ENCODE results near the gene PXMP2. TPM values are rescaled to one million over a fixed set of nuclear protein-coding genes. Genes with fewer than 3 reads are reported as not detected.

Gene PXMP2
- total RNA-seq, 1 donor from 2014 or later = 9.0 TPM

DNA sequence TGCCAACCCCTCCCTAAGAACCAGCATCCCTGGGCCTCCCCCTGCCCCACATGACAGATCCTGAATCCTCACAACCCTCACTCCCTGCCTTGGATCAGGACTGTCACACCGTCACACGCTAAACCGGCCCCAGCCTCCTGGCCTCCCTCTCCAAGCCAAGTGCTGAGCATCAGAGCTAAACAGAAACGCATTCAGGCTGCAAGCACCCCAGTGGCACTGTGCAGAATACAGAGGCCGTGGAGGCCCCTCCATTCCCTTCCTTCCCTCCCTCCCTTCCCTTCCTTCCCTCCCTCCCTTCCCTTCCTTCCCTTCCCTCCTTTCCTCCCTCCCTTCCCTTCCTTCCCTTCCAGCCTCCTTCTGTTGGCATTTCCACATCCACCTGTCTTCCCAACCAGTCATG lies 12.8 kb upstream of the PXMP2 start:
- Mint-ChIP-seq H3K4me3 (ENCODE audit: unreplicated experiment) (no peak overlapping the region), H3K27me3 (ENCODE audit: low read depth, unreplicated experiment) (peaks cover 8% of the 10 kb centered on the region), H3K9me3 (ENCODE audit: unreplicated experiment) (peaks cover 3% of the 10 kb centered on the region), H3K27ac (ENCODE audit: unreplicated experiment) (no peak overlapping the region), H3K4me1 (ENCODE audit: low read depth, unreplicated experiment) (no peaks in the 10 kb centered on the region), H3K36me3 (ENCODE audit: low read depth, unreplicated experiment) (peaks cover 31% of the 10 kb centered on the region)
- H3K36me3 ChIP-seq (ENCODE audit: insufficient read depth, low read length) = peaks cover 30% of the 10 kb centered on the region
- TF ChIP-seq EZH2 (IDR thresholded peaks at IDR 0.05; ENCODE audit: insufficient read depth, low read length) (no peak), CTCF (IDR thresholded peaks at IDR 0.05; ENCODE audit: insufficient read depth, low read depth, low read length) (no peak)
- no peak overlapping the region for H3K4me3 ChIP-seq (ENCODE audit: insufficient read depth, low read depth, low read length)
- FAIRE-seq (no peak), DNase-seq (ENCODE audit: low read depth) (no peak)
- no peaks in the 10 kb centered on the region for H3K4me1 ChIP-seq (ENCODE audit: insufficient read depth, low read length)
- no peaks in the 10 kb centered on the region for H4K20me1 ChIP-seq (ENCODE audit: insufficient read depth, low read length)
- H2AFZ ChIP-seq (ENCODE audit: low read depth, low read length) = no peak overlapping the region
- H3K79me2 ChIP-seq (ENCODE audit: insufficient read depth, low read length) = peaks cover 7% of the 10 kb centered on the region
- no peaks in the 10 kb centered on the region for H3K9me3 ChIP-seq (ENCODE audit: insufficient read depth, low read depth, low read length)
- H3K4me2 ChIP-seq (ENCODE audit: low read length) = no peak overlapping the region
- no peak overlapping the region for H3K9ac ChIP-seq (ENCODE audit: low read length)
- no peaks in the 10 kb centered on the region for H3K27me3 ChIP-seq (ENCODE audit: insufficient read depth, low read length)
- no peak overlapping the region for H3K27ac ChIP-seq (ENCODE audit: low read depth, low read length)

GRCh38 chr12:132675757-132676432 lies 11.5 kb upstream of the PXMP2 start:
- no peak overlapping the region for H3K27ac ChIP-seq (ENCODE audit: low read depth, low read length)
- H4K20me1 ChIP-seq (ENCODE audit: insufficient read depth, low read length) = no peaks in the 10 kb centered on the region
- no peak for FAIRE-seq
- no peaks in the 10 kb centered on the region for H3K27me3 ChIP-seq (ENCODE audit: insufficient read depth, low read length)
- peaks cover 20% of the 10 kb centered on the region for H3K79me2 ChIP-seq (ENCODE audit: insufficient read depth, low read length)
- Mint-ChIP-seq H3K9me3 (ENCODE audit: unreplicated experiment) (peaks cover 3% of the 10 kb centered on the region), H3K27ac (ENCODE audit: unreplicated experiment) (no peak overlapping the region), H3K4me1 (ENCODE audit: low read depth, unreplicated experiment) (no peaks in the 10 kb centered on the region), H3K36me3 (ENCODE audit: low read depth, unreplicated experiment) (peaks cover 38% of the 10 kb centered on the region), H3K4me3 (ENCODE audit: unreplicated experiment) (no peak overlapping the region), H3K27me3 (ENCODE audit: low read depth, unreplicated experiment) (peaks cover 10% of the 10 kb centered on the region)
- no peak overlapping the region for H3K9ac ChIP-seq (ENCODE audit: low read length)
- H2AFZ ChIP-seq (ENCODE audit: low read depth, low read length) = no peak overlapping the region
- H3K36me3 ChIP-seq (ENCODE audit: insufficient read depth, low read length) = peaks cover 30% of the 10 kb centered on the region
- no peaks in the 10 kb centered on the region for H3K9me3 ChIP-seq (ENCODE audit: insufficient read depth, low read depth, low read length)
- DNase-seq (ENCODE audit: low read depth) = no peak
- no peak overlapping the region for H3K4me3 ChIP-seq (ENCODE audit: insufficient read depth, low read depth, low read length)
- no peak overlapping the region for H3K4me2 ChIP-seq (ENCODE audit: low read length)
- H3K4me1 ChIP-seq (ENCODE audit: insufficient read depth, low read length) = no peaks in the 10 kb centered on the region
- no peak for TF ChIP-seq CTCF (IDR thresholded peaks at IDR 0.05; ENCODE audit: insufficient read depth, low read depth, low read length)
- no peak for TF ChIP-seq EZH2 (IDR thresholded peaks at IDR 0.05; ENCODE audit: insufficient read depth, low read length)

DNA sequence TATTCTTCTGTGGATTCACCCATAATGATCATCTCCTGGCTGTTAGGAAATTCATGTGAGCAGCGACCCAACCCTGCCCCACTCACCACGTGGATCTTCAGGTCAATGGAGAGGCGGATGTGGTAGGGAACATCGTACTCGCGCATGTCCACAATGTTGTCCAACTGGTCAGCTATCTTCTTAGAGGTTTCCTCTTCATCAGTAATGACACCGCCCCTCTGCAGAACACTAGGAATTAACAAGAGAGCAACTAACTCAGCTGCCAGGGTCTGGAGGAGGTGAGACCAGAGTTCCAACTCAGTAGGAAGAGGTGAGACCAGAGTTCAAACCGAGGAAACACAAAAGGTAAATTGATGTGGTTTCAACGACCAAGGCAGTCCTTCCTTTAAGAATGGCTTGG lies 9.9 kb upstream of the PXMP2 start:
- H3K27ac ChIP-seq (ENCODE audit: low read depth, low read length) = no peak overlapping the region
- FAIRE-seq = no peak
- H3K36me3 ChIP-seq (ENCODE audit: insufficient read depth, low read length) = peaks cover 27% of the 10 kb centered on the region

More for the DNA sequence above, 9.9 kb upstream of the PXMP2 start:
- no peaks in the 10 kb centered on the region for H3K4me1 Mint-ChIP-seq (ENCODE audit: low read depth, unreplicated experiment)
- TF ChIP-seq CTCF (IDR thresholded peaks at IDR 0.05; ENCODE audit: insufficient read depth, low read depth, low read length) (no peak), EZH2 (IDR thresholded peaks at IDR 0.05; ENCODE audit: insufficient read depth, low read length) (no peak)
- peaks cover 10% of the 10 kb centered on the region for H3K27me3 Mint-ChIP-seq (ENCODE audit: low read depth, unreplicated experiment)
- Histone ChIP-seq H3K4me3 (ENCODE audit: insufficient read depth, low read depth, low read length) (no peak overlapping the region), H4K20me1 (ENCODE audit: insufficient read depth, low read length) (peaks cover 4% of the 10 kb centered on the region), H3K9ac (ENCODE audit: low read length) (no peak overlapping the region), H3K4me2 (ENCODE audit: low read length) (no peak overlapping the region), H3K4me1 (ENCODE audit: insufficient read depth, low read length) (no peaks in the 10 kb centered on the region), H2AFZ (ENCODE audit: low read depth, low read length) (no peak overlapping the region), H3K9me3 (ENCODE audit: insufficient read depth, low read depth, low read length) (no peaks in the 10 kb centered on the region), H3K27me3 (ENCODE audit: insufficient read depth, low read length) (no peaks in the 10 kb centered on the region), H3K79me2 (ENCODE audit: insufficient read depth, low read length) (peaks cover 31% of the 10 kb centered on the region)
- no peak overlapping the region for H3K4me3 Mint-ChIP-seq (ENCODE audit: unreplicated experiment)
- no peak overlapping the region for H3K27ac Mint-ChIP-seq (ENCODE audit: unreplicated experiment)
- peaks cover 3% of the 10 kb centered on the region for H3K9me3 Mint-ChIP-seq (ENCODE audit: unreplicated experiment)
- no peak for DNase-seq (ENCODE audit: low read depth)
- H3K36me3 Mint-ChIP-seq (ENCODE audit: low read depth, unreplicated experiment) = peaks cover 36% of the 10 kb centered on the region

All from astrocyte (in vitro differentiated cells and primary cell).